Measurements from ENCODE around the gene IGSF9.

GRCh38 chr1:159986531-159986930 lies 41.1 kb upstream of the IGSF9 start:
- TF ChIP-seq GATA2 (IDR thresholded peaks at IDR 0.05; ENCODE audit: low read depth, low read length) (no peak), GATA3 (IDR thresholded peaks at IDR 0.05; ENCODE audit: low read depth, low read length) (no peak)

Measured in SH-SY5Y (cell line).